ENCODE measurements around the gene SLC16A5.

The SLC16A5 gene

DNA sequence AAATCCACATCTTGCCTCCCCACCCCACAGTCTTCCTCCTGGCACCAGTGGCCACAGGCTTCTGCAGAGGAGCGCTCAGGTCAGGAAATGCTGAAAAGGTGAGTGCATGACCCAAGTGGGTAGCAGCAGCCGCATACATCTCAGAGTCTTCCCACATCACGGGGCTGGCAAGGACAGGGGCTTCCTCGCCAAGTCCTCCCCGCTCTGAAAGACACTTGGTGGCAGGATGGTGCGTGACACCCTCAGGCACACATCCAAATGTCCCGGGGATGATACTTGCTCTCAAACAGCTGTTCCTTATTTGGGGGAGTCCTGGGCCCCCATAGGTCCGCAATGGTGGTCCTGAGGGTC lies 8.8 kb upstream of the SLC16A5 start:
- Histone ChIP-seq H2AFZ (ENCODE audit: low read length) (no peak overlapping the region), H3F3A (ENCODE audit: insufficient read depth, low read length) (no peaks in the 10 kb centered on the region), H3K27ac (ENCODE audit: low read depth, low read length, poor library complexity, severe bottlenecking) (no peak overlapping the region), H3K4me3 (ENCODE audit: low read depth, low read length, poor library complexity, severe bottlenecking) (no peak overlapping the region), H3K9ac (ENCODE audit: low read length) (no peak overlapping the region), H3K9me2 (ENCODE audit: low read depth, low read length) (no peaks in the 10 kb centered on the region), H3K36me3 (ENCODE audit: insufficient read depth, low read length) (no peaks in the 10 kb centered on the region), H3K4me2 (ENCODE audit: low read length) (no peak overlapping the region), H4K20me1 (ENCODE audit: insufficient read depth, low read length) (no peaks in the 10 kb centered on the region), H3K79me2 (ENCODE audit: insufficient read depth, low read length) (no peaks in the 10 kb centered on the region), H3K4me1 (ENCODE audit: insufficient read depth, low read length, severe bottlenecking) (peaks cover 16% of the 10 kb centered on the region), H3K27me3 (ENCODE audit: insufficient read depth, low read length) (peaks cover 16% of the 10 kb centered on the region; the same call in 1 of the 2 replicates), H3K9me3 (ENCODE audit: low read length) (no peaks in the 10 kb centered on the region)
- TF ChIP-seq, protein P1, sequence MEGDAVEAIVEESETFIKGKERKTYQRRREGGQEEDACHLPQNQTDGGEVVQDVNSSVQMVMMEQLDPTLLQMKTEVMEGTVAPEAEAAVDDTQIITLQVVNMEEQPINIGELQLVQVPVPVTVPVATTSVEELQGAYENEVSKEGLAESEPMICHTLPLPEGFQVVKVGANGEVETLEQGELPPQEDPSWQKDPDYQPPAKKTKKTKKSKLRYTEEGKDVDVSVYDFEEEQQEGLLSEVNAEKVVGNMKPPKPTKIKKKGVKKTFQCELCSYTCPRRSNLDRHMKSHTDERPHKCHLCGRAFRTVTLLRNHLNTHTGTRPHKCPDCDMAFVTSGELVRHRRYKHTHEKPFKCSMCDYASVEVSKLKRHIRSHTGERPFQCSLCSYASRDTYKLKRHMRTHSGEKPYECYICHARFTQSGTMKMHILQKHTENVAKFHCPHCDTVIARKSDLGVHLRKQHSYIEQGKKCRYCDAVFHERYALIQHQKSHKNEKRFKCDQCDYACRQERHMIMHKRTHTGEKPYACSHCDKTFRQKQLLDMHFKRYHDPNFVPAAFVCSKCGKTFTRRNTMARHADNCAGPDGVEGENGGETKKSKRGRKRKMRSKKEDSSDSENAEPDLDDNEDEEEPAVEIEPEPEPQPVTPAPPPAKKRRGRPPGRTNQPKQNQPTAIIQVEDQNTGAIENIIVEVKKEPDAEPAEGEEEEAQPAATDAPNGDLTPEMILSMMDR (IDR thresholded peaks at IDR 0.05; ENCODE audit: low read length): no peak
- no peak for TF ChIP-seq EZH2 (IDR thresholded peaks at IDR 0.05; ENCODE audit: borderline replicate concordance, low read length)

DNA sequence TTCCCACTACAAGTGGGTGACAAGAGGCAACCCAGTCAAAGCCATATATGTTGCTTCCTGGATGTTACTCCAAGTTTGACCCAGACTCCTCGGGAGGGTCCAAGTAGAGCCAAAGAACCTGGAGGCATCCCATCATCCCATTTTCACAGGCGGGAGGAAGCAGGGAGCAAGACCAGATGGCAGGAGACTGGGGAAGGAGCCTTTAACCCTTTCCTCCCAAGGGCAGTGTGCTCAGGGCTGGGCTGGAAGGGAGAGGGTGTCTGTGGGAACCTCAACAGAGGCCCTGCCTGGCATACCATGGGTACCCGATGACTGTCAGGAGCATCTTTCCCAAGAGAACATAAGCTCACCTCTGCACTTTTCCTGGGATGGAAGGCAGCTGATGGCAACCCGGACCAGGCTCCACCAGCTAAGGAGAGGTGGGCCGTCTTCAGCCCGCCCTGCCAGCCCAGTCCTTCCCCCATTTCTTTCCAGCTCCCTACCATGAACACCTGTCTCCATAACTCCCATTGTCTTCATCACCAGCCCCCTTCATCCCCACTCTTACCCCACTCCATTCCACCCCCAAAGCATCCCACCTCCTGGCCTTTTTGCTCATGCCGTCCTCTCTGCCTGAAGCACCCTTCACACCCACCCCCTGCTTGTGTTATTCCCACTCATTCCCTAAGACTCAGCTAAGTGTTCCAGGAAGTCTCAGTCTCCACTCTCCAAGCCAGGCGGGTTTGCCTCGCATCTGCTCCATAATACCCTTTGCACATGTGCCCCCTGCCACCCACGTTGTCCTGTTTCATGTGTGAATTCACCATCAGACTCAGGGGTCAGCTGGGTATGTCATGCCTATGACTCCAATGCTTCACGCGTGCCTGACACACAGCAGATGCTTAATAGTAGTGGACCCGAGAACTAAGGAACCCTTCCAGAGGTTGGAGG lies 5.9 kb upstream of the SLC16A5 start:
- no peaks in the 10 kb centered on the region for H4K20me1 ChIP-seq (ENCODE audit: insufficient read depth, low read length)
- no peaks in the 10 kb centered on the region for H3K9me3 ChIP-seq (ENCODE audit: low read length)
- TF ChIP-seq EZH2 (IDR thresholded peaks at IDR 0.05; ENCODE audit: borderline replicate concordance, low read length): no peak
- TF ChIP-seq, protein P1 (IDR thresholded peaks at IDR 0.05; ENCODE audit: low read length): no peak
- no peak overlapping the region for H2AFZ ChIP-seq (ENCODE audit: low read length)
- no peak overlapping the region for H3K9ac ChIP-seq (ENCODE audit: low read length)
- H3K36me3 ChIP-seq (ENCODE audit: insufficient read depth, low read length): no peaks in the 10 kb centered on the region
- H3K4me3 ChIP-seq (ENCODE audit: low read depth, low read length, poor library complexity, severe bottlenecking): no peak overlapping the region
- H3K27ac ChIP-seq (ENCODE audit: low read depth, low read length, poor library complexity, severe bottlenecking): no peak overlapping the region
- H3K9me2 ChIP-seq (ENCODE audit: low read depth, low read length): no peaks in the 10 kb centered on the region
- H3K4me2 ChIP-seq (ENCODE audit: low read length): no peak overlapping the region
- H3K4me1 ChIP-seq (ENCODE audit: insufficient read depth, low read length, severe bottlenecking): peaks cover 19% of the 10 kb centered on the region
- no peaks in the 10 kb centered on the region for H3K79me2 ChIP-seq (ENCODE audit: insufficient read depth, low read length)
- no peaks in the 10 kb centered on the region for H3F3A ChIP-seq (ENCODE audit: insufficient read depth, low read length)
- H3K27me3 ChIP-seq (ENCODE audit: insufficient read depth, low read length): peaks cover 12% of the 10 kb centered on the region

DNA sequence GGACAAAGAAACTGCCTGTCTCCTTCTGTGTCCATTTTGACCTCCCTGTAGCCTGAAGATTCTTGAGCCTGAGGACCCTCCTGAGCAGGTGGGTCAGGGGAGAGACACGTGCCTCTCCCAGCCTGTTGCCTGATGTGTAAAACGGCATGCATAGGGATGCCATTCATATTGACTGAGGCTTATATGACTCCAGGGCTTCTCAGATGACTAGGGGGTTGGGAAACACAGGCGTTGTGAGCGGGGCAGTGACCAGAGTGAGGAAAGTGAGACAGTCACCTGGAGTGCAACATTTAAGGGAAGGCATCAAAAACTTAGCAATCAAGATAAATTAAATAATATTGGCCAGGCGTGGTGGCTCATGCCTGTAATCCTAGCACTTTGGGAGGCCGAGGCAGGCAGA lies 5.1 kb upstream of the SLC16A5 start:
- Histone ChIP-seq H3K79me2 (ENCODE audit: insufficient read depth, low read length) (no peaks in the 10 kb centered on the region), H3K27me3 (ENCODE audit: insufficient read depth, low read length) (peaks cover 12% of the 10 kb centered on the region), H3K4me1 (ENCODE audit: insufficient read depth, low read length, severe bottlenecking) (peaks cover 12% of the 10 kb centered on the region), H3K4me3 (ENCODE audit: low read depth, low read length, poor library complexity, severe bottlenecking) (no peak overlapping the region), H3K36me3 (ENCODE audit: insufficient read depth, low read length) (no peaks in the 10 kb centered on the region), H3F3A (ENCODE audit: insufficient read depth, low read length) (no peaks in the 10 kb centered on the region), H3K9me2 (ENCODE audit: low read depth, low read length) (no peaks in the 10 kb centered on the region), H3K4me2 (ENCODE audit: low read length) (no peak overlapping the region), H3K9ac (ENCODE audit: low read length) (no peak overlapping the region), H3K9me3 (ENCODE audit: low read length) (no peaks in the 10 kb centered on the region), H3K27ac (ENCODE audit: low read depth, low read length, poor library complexity, severe bottlenecking) (no peak overlapping the region), H2AFZ (ENCODE audit: low read length) (no peak overlapping the region), H4K20me1 (ENCODE audit: insufficient read depth, low read length) (no peaks in the 10 kb centered on the region)
- no peak for TF ChIP-seq EZH2 (IDR thresholded peaks at IDR 0.05; ENCODE audit: borderline replicate concordance, low read length)
- TF ChIP-seq, protein P1 (IDR thresholded peaks at IDR 0.05; ENCODE audit: low read length): no peak
